AG04450 (cell line): ENCODE data around the gene KERA. TPM values are rescaled to one million over a fixed set of nuclear protein-coding genes. Genes with fewer than 3 reads are reported as not detected.

ENCODE experiments used
- CTCF ChIA-PET: fragments of 300-600, 350-600 bp; formaldehyde crosslinking; extraction: SDS; loops from one replicate; lab custom pipeline; 2022; ENCODE audit warnings: antibody characterized with exemption, inconsistent platforms; lab: Charles Lee
- POLR2A ChIA-PET: fragments of 350-600 bp; formaldehyde crosslinking; extraction: SDS; loops from one replicate; lab custom pipeline; 2021; ENCODE audit warnings: antibody characterized with exemption, inconsistent platforms; lab: Yijun Ruan, JAX
- DNase-seq: peaks from one replicate; pipeline ENCODE4 v3.0.0-alpha.2; 2011; ENCODE audit warnings: low read depth, low spot score
- H3K27ac ChIP-seq: one replicate; pipeline ENCODE4 v1.5.1; 2012; ENCODE audit warnings: low read depth, low read length, control low read depth
- H3K27me3 ChIP-seq: one replicate; pipeline ENCODE4 v1.6.0; 2012; ENCODE audit warnings: low read length; ENCODE audit not compliant: control insufficient read depth, insufficient read depth
- H3K4me3 ChIP-seq: 2 replicates; pipeline ENCODE4 v1.5.1; 2011; ENCODE audit warnings: mild to moderate bottlenecking, low read depth, low read length, control low read depth
- H3K9me3 ChIP-seq: 2 replicates; pipeline ENCODE4 v1.5.1; 2012; ENCODE audit warnings: low read length; ENCODE audit not compliant: control insufficient read depth, insufficient read depth
- CTCF ChIP-seq: IDR thresholded peaks from 2 replicates; pipeline ENCODE4 v1.5.1; 2011; ENCODE audit warnings: low read depth, low read length, control low read depth, inconsistent platforms
- polyA plus RNA-seq: library from polyadenylated mRNA; depleted of rRNA; stranded (reverse); fragments of >200 nt; gene quantifications from 2 replicates; pipeline ENCODE4 v1.2.3, GENCODE V29; 2011; rRNA removed

KERA gene
- polyA plus RNA-seq, 1 experiment, result not detected

GRCh38 chr12:91007531-91008290, 50.1 kb downstream of the KERA start:
- H3K27me3 ChIP-seq, result no peaks in the 10 kb centered on the region
- H3K9me3 ChIP-seq, result no peaks in the 10 kb centered on the region
- TF ChIP-seq CTCF, result no peak
- H3K27ac ChIP-seq, result no peak overlapping the region
- DNase-seq, result no peak
- POLR2A ChIA-PET, result no interaction called here
- H3K4me3 ChIP-seq, result no peak overlapping the region
- CTCF ChIA-PET, result interaction anchor here (0.6 kb wide), 1 partner anchor 562 kb away, joined by 3 read pairs; no protein-coding TSS in a partner anchor

GRCh38 chr12:91004872-91005271, 53.0 kb downstream of the KERA start, which contains the start of gene EPYC:
TSS of gene EPYC (minus strand) at chr12:91004972. CDS start at chr12:91002565, 2,407 bp downstream.
- Histone ChIP-seq H3K9me3 (no peaks in the 10 kb centered on the region), H3K27me3 (no peaks in the 10 kb centered on the region), H3K27ac (no peak within 1 kb of the TSS), H3K4me3 (no peak within 1 kb of the TSS)
- ChIA-PET POLR2A (no interaction called here), CTCF (interaction anchor here (0.6 kb wide), 1 partner anchor 357 kb away, joined by 3 read pairs; no protein-coding TSS in a partner anchor)
- TF ChIP-seq CTCF, result no peak
- no peak for DNase-seq

GRCh38 chr12:91003737-91004136, 54.1 kb downstream of the KERA start:
- ChIA-PET CTCF (no interaction called here), POLR2A (no interaction called here)
- Histone ChIP-seq H3K27me3 (no peaks in the 10 kb centered on the region), H3K9me3 (no peaks in the 10 kb centered on the region), H3K27ac (no peak overlapping the region), H3K4me3 (no peak overlapping the region)
- DNase-seq, result no peak
- no peak for TF ChIP-seq CTCF

- DNase-seq, result no peak
Observed at GRCh38 chr12:91001306-91001705, 56.5 kb downstream of the KERA start.

More at GRCh38 chr12:91001306-91001705, 56.5 kb downstream of the KERA start:
- no peak for TF ChIP-seq CTCF
- no peaks in the 10 kb centered on the region for H3K9me3 ChIP-seq
- ChIA-PET POLR2A (no interaction called here), CTCF (no interaction called here)
- H3K4me3 ChIP-seq, result no peak overlapping the region
- H3K27ac ChIP-seq, result no peak overlapping the region
- no peaks in the 10 kb centered on the region for H3K27me3 ChIP-seq

Other genes with a start within 250 kb of the KERA start
- not detected in 2 replicates for gene CCER1, start 102.8 kb downstream of the KERA start, polyA plus RNA-seq
- gene EPYC, start 53.1 kb downstream of the KERA start, polyA plus RNA-seq, result 0.11 TPM in 1 of 2 replicates, not detected in the other
- 236 and 307 TPM in 2 replicates for gene LUM, start 53.5 kb upstream of the KERA start, polyA plus RNA-seq
- gene DCN, start 124.8 kb upstream of the KERA start, polyA plus RNA-seq, result 4,192 and 4,723 TPM in 2 replicates